ENCODE results near the gene CMYA5.
"Not testable (repeated sequence)": the region's sequence is repeated elsewhere in the genome, so short reads cannot be mapped to it uniquely, and the experiment has no call there.

CMYA5 gene

GRCh38 chr5:79774855-79775237 lies 85.2 kb downstream of the CMYA5 start:
- Histone ChIP-seq H3K4me3 (IDR thresholded peaks at IDR 0.05; ENCODE audit: insufficient read depth, low read depth, low read length) (no peak overlapping the region), H3K36me3 (ENCODE audit: insufficient read depth) (no peaks in the 10 kb centered on the region), H3K4me1 (ENCODE audit: low read depth, poor library complexity, severe bottlenecking) (no peaks in the 10 kb centered on the region), H2AFZ (ENCODE audit: low read depth) (no peak overlapping the region), H3K27me3 (ENCODE audit: insufficient read depth, low read depth) (no peaks in the 10 kb centered on the region), H3K4me2 (no peak overlapping the region), H4K20me1 (ENCODE audit: insufficient read depth) (no peaks in the 10 kb centered on the region), H3K79me2 (ENCODE audit: insufficient read depth, low read depth) (no peaks in the 10 kb centered on the region), H3K27ac (no peak overlapping the region), H3K9ac (no peak overlapping the region)
- TF ChIP-seq, protein P1, sequence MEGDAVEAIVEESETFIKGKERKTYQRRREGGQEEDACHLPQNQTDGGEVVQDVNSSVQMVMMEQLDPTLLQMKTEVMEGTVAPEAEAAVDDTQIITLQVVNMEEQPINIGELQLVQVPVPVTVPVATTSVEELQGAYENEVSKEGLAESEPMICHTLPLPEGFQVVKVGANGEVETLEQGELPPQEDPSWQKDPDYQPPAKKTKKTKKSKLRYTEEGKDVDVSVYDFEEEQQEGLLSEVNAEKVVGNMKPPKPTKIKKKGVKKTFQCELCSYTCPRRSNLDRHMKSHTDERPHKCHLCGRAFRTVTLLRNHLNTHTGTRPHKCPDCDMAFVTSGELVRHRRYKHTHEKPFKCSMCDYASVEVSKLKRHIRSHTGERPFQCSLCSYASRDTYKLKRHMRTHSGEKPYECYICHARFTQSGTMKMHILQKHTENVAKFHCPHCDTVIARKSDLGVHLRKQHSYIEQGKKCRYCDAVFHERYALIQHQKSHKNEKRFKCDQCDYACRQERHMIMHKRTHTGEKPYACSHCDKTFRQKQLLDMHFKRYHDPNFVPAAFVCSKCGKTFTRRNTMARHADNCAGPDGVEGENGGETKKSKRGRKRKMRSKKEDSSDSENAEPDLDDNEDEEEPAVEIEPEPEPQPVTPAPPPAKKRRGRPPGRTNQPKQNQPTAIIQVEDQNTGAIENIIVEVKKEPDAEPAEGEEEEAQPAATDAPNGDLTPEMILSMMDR (conservative IDR thresholded peaks at IDR 0.05; ENCODE audit: low read depth, low read length), result no peak

- not testable (repeated sequence) for H3K36me3 ChIP-seq (ENCODE audit: insufficient read depth); H4K20me1 ChIP-seq (ENCODE audit: insufficient read depth); H3K4me1 ChIP-seq (ENCODE audit: low read depth, poor library complexity, severe bottlenecking); H3K4me3 ChIP-seq (IDR thresholded peaks at IDR 0.05; ENCODE audit: insufficient read depth, low read depth, low read length); H3K9ac ChIP-seq; H3K4me2 ChIP-seq; H3K27me3 ChIP-seq (ENCODE audit: insufficient read depth, low read depth); H2AFZ ChIP-seq (ENCODE audit: low read depth); H3K27ac ChIP-seq; H3K79me2 ChIP-seq (ENCODE audit: insufficient read depth, low read depth)
Observed at GRCh38 chr5:79784741-79785140, 95.1 kb downstream of the CMYA5 start.

DNA sequence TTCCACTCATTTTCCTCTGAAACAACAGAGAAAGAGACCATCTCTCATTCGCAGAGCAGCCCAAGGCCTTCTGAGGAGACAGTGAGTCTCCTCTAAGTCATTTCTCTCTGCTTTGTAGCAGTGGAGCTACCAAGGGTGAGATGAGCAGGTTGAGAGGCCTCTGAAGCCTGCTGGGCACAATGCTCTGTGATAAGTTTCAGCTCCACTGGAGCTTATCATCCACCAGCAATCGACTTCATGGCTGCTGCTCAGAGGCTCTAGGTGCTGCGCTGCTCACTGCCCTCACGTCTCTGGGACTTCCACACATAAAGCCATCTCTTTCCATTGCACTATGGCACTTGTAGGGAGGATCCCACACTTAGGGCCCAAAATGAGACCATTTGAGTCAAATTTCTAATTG lies 96.3 kb downstream of the CMYA5 start:
- no peak overlapping the region for H3K4me2 ChIP-seq
- H3K27me3 ChIP-seq (ENCODE audit: insufficient read depth, low read depth), result no peaks in the 10 kb centered on the region
- no peaks in the 10 kb centered on the region for H3K4me1 ChIP-seq (ENCODE audit: low read depth, poor library complexity, severe bottlenecking)
- no peaks in the 10 kb centered on the region for H3K79me2 ChIP-seq (ENCODE audit: insufficient read depth, low read depth)
- H3K4me3 ChIP-seq (IDR thresholded peaks at IDR 0.05; ENCODE audit: insufficient read depth, low read depth, low read length), result no peak overlapping the region
- no peaks in the 10 kb centered on the region; the same call in 1 of the 2 replicates for H3K36me3 ChIP-seq (ENCODE audit: insufficient read depth)
- no peak overlapping the region for H2AFZ ChIP-seq (ENCODE audit: low read depth)
- H4K20me1 ChIP-seq (ENCODE audit: insufficient read depth), result no peaks in the 10 kb centered on the region
- TF ChIP-seq, protein P1 (conservative IDR thresholded peaks at IDR 0.05; ENCODE audit: low read depth, low read length), result no peak
- no peak overlapping the region for H3K9ac ChIP-seq
- no peak overlapping the region for H3K27ac ChIP-seq

GRCh38 chr5:79787448-79787847 lies 97.8 kb downstream of the CMYA5 start:
- Histone ChIP-seq H3K79me2 (ENCODE audit: insufficient read depth, low read depth) (no peaks in the 10 kb centered on the region), H3K4me3 (IDR thresholded peaks at IDR 0.05; ENCODE audit: insufficient read depth, low read depth, low read length) (no peak overlapping the region), H4K20me1 (ENCODE audit: insufficient read depth) (no peaks in the 10 kb centered on the region), H3K36me3 (ENCODE audit: insufficient read depth) (no peaks in the 10 kb centered on the region; the same call in 1 of the 2 replicates), H3K27me3 (ENCODE audit: insufficient read depth, low read depth) (no peaks in the 10 kb centered on the region), H3K4me2 (no peak overlapping the region), H3K9ac (no peak overlapping the region), H2AFZ (ENCODE audit: low read depth) (no peak overlapping the region), H3K27ac (no peak overlapping the region), H3K4me1 (ENCODE audit: low read depth, poor library complexity, severe bottlenecking) (no peaks in the 10 kb centered on the region)
- TF ChIP-seq, protein P1 (conservative IDR thresholded peaks at IDR 0.05; ENCODE audit: low read depth, low read length), result no peak

- Histone ChIP-seq H4K20me1 (ENCODE audit: insufficient read depth) (no peaks in the 10 kb centered on the region), H3K27me3 (ENCODE audit: insufficient read depth, low read depth) (no peaks in the 10 kb centered on the region), H3K4me1 (ENCODE audit: low read depth, poor library complexity, severe bottlenecking) (no peaks in the 10 kb centered on the region), H2AFZ (ENCODE audit: low read depth) (no peak overlapping the region), H3K27ac (no peak overlapping the region), H3K9ac (no peak overlapping the region), H3K4me2 (no peak overlapping the region), H3K79me2 (ENCODE audit: insufficient read depth, low read depth) (no peaks in the 10 kb centered on the region), H3K4me3 (IDR thresholded peaks at IDR 0.05; ENCODE audit: insufficient read depth, low read depth, low read length) (no peak overlapping the region), H3K36me3 (ENCODE audit: insufficient read depth) (no peaks in the 10 kb centered on the region)
- TF ChIP-seq, protein P1 (conservative IDR thresholded peaks at IDR 0.05; ENCODE audit: low read depth, low read length), result no peak
Observed at GRCh38 chr5:79791843-79792242, 102.2 kb downstream of the CMYA5 start.

Data from KMS-11 (cell line).